ENCODE results near the gene KLF6.

GRCh38 chr10:3786295-3787015 is 1.4 kb upstream of the KLF6 start:
- TF ChIP-seq, protein P1, sequence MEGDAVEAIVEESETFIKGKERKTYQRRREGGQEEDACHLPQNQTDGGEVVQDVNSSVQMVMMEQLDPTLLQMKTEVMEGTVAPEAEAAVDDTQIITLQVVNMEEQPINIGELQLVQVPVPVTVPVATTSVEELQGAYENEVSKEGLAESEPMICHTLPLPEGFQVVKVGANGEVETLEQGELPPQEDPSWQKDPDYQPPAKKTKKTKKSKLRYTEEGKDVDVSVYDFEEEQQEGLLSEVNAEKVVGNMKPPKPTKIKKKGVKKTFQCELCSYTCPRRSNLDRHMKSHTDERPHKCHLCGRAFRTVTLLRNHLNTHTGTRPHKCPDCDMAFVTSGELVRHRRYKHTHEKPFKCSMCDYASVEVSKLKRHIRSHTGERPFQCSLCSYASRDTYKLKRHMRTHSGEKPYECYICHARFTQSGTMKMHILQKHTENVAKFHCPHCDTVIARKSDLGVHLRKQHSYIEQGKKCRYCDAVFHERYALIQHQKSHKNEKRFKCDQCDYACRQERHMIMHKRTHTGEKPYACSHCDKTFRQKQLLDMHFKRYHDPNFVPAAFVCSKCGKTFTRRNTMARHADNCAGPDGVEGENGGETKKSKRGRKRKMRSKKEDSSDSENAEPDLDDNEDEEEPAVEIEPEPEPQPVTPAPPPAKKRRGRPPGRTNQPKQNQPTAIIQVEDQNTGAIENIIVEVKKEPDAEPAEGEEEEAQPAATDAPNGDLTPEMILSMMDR (conservative IDR thresholded peaks at IDR 0.05 in 1 of 2, IDR thresholded peaks at IDR 0.05 in 1 of 2; ENCODE audit: low read depth in 1 of 2, low read length in 2 of 2) = no peak
- TF ChIP-seq EZH2 (IDR thresholded peaks at IDR 0.05; ENCODE audit: low read length, missing control alignments) = no peak

Data from fibroblast of lung (primary cell).